Keratinocyte (primary cell): ENCODE data around the gene CFAP57. TPM values are rescaled to one million over a fixed set of nuclear protein-coding genes. Genes with fewer than 3 reads are reported as not detected.
A peak's percentile ranks its signal among the peaks of the same experiment; 100 is the strongest.

Experiments
- DNase-seq: peaks from one replicate; pipeline ENCODE4 v3.0.0-alpha.2; 2011; ENCODE audit warnings: low read depth, missing footprints, low spot score
- FAIRE-seq: peaks from 2 replicates; lab custom pipeline; 2011; peaks lifted over from hg19 to GRCh38; lab: Jason Lieb, UNC
- H2AFZ ChIP-seq: 2 replicates; pipeline ENCODE4 v1.6.0; 2012; ENCODE audit warnings: low read length, control low read depth, inconsistent platforms; ENCODE audit not compliant: control insufficient read depth
- H3K27ac ChIP-seq: 2 replicates; pipeline ENCODE4 v1.5.1; 2011; ENCODE audit warnings: low read length; ENCODE audit not compliant: control insufficient read depth, insufficient read depth
- H3K27me3 ChIP-seq: 3 replicates; pipeline ENCODE4 v1.6.0; 2011; ENCODE audit warnings: low read length; ENCODE audit not compliant: control insufficient read depth, insufficient read depth; ENCODE audit errors: extremely low read depth
- H3K36me3 ChIP-seq, 2 experiments: 2 replicates in 1 of 2; 3 replicates in 1 of 2; pipeline ENCODE4 v1.5.1; 2011; ENCODE audit warnings: low read length in 2 of 2, mild to moderate bottlenecking in 1 of 2; ENCODE audit not compliant: control insufficient read depth in 2 of 2, insufficient read depth in 2 of 2; ENCODE audit errors: extremely low read depth in 1 of 2
- H3K4me1 ChIP-seq: 3 replicates; pipeline ENCODE4 v1.5.1; 2011; ENCODE audit warnings: low read length; ENCODE audit not compliant: control insufficient read depth, insufficient read depth; ENCODE audit errors: extremely low read depth
- H3K4me2 ChIP-seq: 3 replicates; pipeline ENCODE4 v1.6.0; 2011; ENCODE audit warnings: low read depth, low read length; ENCODE audit not compliant: control insufficient read depth, insufficient read depth; ENCODE audit errors: extremely low read depth
- H3K4me3 ChIP-seq, 3 experiments: fragments of 200-600 bp in 1 of 3; sonication (generic) in 1 of 3; 2 replicates in 2 of 3; 3 replicates in 1 of 3; pipeline ENCODE4 v1.5.1; 2011 to 2016; ENCODE audit warnings: low read length in 3 of 3, mild to moderate bottlenecking in 3 of 3, control low read depth in 2 of 3, inconsistent platforms in 1 of 3, low read depth in 1 of 3, mixed read lengths in 1 of 3, mixed run types in 1 of 3, moderate library complexity in 1 of 3; ENCODE audit not compliant: control insufficient read depth in 2 of 3, insufficient read depth in 2 of 3; ENCODE audit errors: extremely low read depth in 1 of 3
- H3K79me2 ChIP-seq: 2 replicates; pipeline ENCODE4 v1.6.0; 2012; ENCODE audit warnings: low read length; ENCODE audit not compliant: control insufficient read depth, insufficient read depth
- H3K9ac ChIP-seq: 3 replicates; pipeline ENCODE4 v1.6.0; 2011; ENCODE audit warnings: low read length; ENCODE audit not compliant: control insufficient read depth, insufficient read depth; ENCODE audit errors: extremely low read depth
- H3K9me1 ChIP-seq: 3 replicates; pipeline ENCODE4 v1.6.0; 2011; ENCODE audit warnings: low read length; ENCODE audit not compliant: control insufficient read depth, insufficient read depth; ENCODE audit errors: extremely low read depth
- H3K9me3 ChIP-seq: 2 replicates; pipeline ENCODE4 v1.5.1; 2012; ENCODE audit warnings: low read depth, low read length; ENCODE audit not compliant: control insufficient read depth
- H4K20me1 ChIP-seq: 3 replicates; pipeline ENCODE4 v1.6.0; 2011; ENCODE audit warnings: low read length; ENCODE audit not compliant: control insufficient read depth, insufficient read depth; ENCODE audit errors: extremely low read depth
- EZH2 ChIP-seq: IDR thresholded peaks from one replicate; pipeline ENCODE4 v1.6.1; 2012; ENCODE audit warnings: inconsistent platforms, mild to moderate bottlenecking, low read length, moderate library complexity
- dilution Hi-C: fragments of 300-500 bp; cut with MboI; formaldehyde crosslinking; loops from one replicate; pipeline ENCODE4 v1.7.0; 2020; ENCODE audit warnings: low sequenced_read_pairs; ENCODE audit not compliant: extremely low pct_ligation_motif_present
- polyA plus RNA-seq, 5 experiments: library from polyadenylated mRNA; depleted of rRNA in 3 of 5; stranded (reverse) in 3 of 5; stranded (forward) in 1 of 5; unstranded in 1 of 5; fragments of >200 nt; gene quantifications; 1 replicate in 1 of 5; 2 replicates in 3 of 5; 3 replicates in 1 of 5; pipeline versions ENCODE4 v1.2.1 to v1.2.3, GENCODE V29; 2011 to 2012; ENCODE audit warnings: missing spikeins in 2 of 5, low read depth in 1 of 5, low replicate concordance in 1 of 5
- TF ChIP-seq, protein P1 (sequence below), 3 experiments: IDR thresholded peaks in 1 of 3; conservative IDR thresholded peaks in 1 of 3; optimal IDR thresholded peaks in 1 of 3; 2 replicates in 2 of 3; 3 replicates in 1 of 3; pipeline versions ENCODE3 to v1.5.1; 2011; ENCODE audit warnings: low read length in 3 of 3, mild to moderate bottlenecking in 3 of 3, moderate library complexity in 2 of 3, control low read depth in 1 of 3, inconsistent platforms in 1 of 3; ENCODE audit not compliant: insufficient read depth in 2 of 3; ENCODE audit errors: extremely low read depth in 1 of 3

CFAP57 gene
- polyA plus RNA-seq, 1 donor (not counting 4 experiments of a cell fraction or from before 2014, with no cell fraction given): 0.39 TPM

DNA sequence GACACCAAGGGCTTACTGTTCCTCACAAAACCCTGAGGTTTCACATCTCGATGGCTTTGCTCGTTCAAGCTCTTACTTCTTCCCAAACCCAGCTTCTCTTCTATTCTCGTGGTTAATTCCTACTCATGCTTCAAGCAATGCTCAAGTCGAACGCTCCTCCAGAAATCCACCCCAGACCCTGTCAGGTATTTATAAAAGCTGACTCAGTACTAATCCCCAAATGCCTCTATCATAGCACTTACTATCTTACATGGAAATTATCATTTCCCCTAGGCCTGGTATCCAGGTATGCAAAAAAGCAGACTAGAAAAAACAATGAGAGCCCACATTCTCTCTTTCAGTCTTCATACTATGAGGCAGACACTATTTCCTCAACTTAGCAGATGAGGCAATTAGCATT, 6.4 kb upstream of the CFAP57 start:
- Histone ChIP-seq H2AFZ (no peak overlapping the region), H3K36me3 (peaks cover 30 to 58% of the 10 kb centered on the region in 2 experiments), H3K27me3 (no peaks in the 10 kb centered on the region), H3K9me1 (no peaks in the 10 kb centered on the region), H3K79me2 (peaks cover 21% of the 10 kb centered on the region), H3K27ac (no peak overlapping the region), H4K20me1 (peaks cover 5% of the 10 kb centered on the region), H3K9ac (no peak overlapping the region), H3K4me2 (no peak overlapping the region), H3K4me1 (peaks cover 7% of the 10 kb centered on the region), H3K4me3 (no peak overlapping the region), H3K9me3 (no peaks in the 10 kb centered on the region)
- FAIRE-seq: no peak
- no peak for DNase-seq
- TF ChIP-seq EZH2: no peak
- TF ChIP-seq, protein P1, sequence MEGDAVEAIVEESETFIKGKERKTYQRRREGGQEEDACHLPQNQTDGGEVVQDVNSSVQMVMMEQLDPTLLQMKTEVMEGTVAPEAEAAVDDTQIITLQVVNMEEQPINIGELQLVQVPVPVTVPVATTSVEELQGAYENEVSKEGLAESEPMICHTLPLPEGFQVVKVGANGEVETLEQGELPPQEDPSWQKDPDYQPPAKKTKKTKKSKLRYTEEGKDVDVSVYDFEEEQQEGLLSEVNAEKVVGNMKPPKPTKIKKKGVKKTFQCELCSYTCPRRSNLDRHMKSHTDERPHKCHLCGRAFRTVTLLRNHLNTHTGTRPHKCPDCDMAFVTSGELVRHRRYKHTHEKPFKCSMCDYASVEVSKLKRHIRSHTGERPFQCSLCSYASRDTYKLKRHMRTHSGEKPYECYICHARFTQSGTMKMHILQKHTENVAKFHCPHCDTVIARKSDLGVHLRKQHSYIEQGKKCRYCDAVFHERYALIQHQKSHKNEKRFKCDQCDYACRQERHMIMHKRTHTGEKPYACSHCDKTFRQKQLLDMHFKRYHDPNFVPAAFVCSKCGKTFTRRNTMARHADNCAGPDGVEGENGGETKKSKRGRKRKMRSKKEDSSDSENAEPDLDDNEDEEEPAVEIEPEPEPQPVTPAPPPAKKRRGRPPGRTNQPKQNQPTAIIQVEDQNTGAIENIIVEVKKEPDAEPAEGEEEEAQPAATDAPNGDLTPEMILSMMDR (optimal IDR thresholded peaks at IDR 0.05 in 1 of 3, IDR thresholded peaks at IDR 0.05 in 1 of 3, conservative IDR thresholded peaks at IDR 0.05 in 1 of 3; ENCODE audit: extremely low read depth in 1 of 3, insufficient read depth in 2 of 3, low read length in 3 of 3): no peak
- dilution Hi-C loops: no loop called here

DNA sequence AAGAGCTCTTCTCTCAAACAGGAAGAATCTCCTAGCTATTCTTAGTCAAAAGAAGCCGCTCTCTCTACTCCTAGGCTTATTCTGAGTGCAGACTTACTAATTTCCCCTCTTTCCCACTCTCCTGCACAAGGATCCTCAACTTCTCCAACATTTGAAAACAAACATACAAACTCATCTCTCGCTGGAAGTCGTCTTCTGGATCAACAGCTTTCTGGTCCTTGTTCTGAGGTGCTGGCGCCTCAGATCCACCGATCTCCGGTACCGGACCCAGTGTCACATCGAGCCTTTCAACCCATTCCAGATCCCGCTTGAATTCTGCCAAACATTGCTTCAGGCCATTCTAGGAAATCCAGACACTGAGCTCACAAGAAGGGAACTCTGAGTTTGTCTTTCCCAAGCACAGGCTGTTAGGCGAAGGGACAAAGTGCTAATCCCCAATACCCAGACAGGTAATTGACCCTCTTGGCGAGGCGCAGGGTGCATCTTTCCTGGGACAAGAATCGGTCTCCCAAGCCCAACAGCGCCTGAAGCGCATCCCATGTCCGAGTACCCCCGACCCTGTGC, 736 bp upstream of the CFAP57 start:
- H3K9ac ChIP-seq: peak overlapping the region; percentile 95
- peaks cover 17 to 36% of the 10 kb centered on the region in 2 experiments for H3K36me3 ChIP-seq
- peak overlapping the region; percentile 81 for H3K27ac ChIP-seq
- H3K27me3 ChIP-seq: no peaks in the 10 kb centered on the region
- TF ChIP-seq, protein P1 (optimal IDR thresholded peaks at IDR 0.05 in 1 of 3, IDR thresholded peaks at IDR 0.05 in 1 of 3, conservative IDR thresholded peaks at IDR 0.05 in 1 of 3; ENCODE audit: extremely low read depth in 1 of 3, insufficient read depth in 2 of 3, low read length in 3 of 3): no peak
- TF ChIP-seq EZH2: no peak
- peak overlapping the region; percentile 95 for H2AFZ ChIP-seq
- no peaks in the 10 kb centered on the region for H3K9me1 ChIP-seq
- H4K20me1 ChIP-seq: peaks cover 5% of the 10 kb centered on the region
- dilution Hi-C loops: no loop called here
- H3K79me2 ChIP-seq: peaks cover 35% of the 10 kb centered on the region
- peaks cover 10% of the 10 kb centered on the region for H3K4me1 ChIP-seq
- H3K4me2 ChIP-seq: peak overlapping the region; percentile 84
- FAIRE-seq (no peak), DNase-seq (no peak)
- peak overlapping the region; percentile 79 to 98 (median 96) for H3K4me3 ChIP-seq
- no peaks in the 10 kb centered on the region for H3K9me3 ChIP-seq
